HEK293 (cell line): ENCODE measurements around the gene FSTL4.

Source experiments
- CTCF ChIA-PET: fragments of 350-600 bp; formaldehyde crosslinking; extraction: SDS; loops from one replicate; lab custom pipeline; 2021; ENCODE audit warnings: antibody characterized with exemption; lab: Yijun Ruan, JAX
- POLR2A ChIA-PET: fragments of 300-600 bp; formaldehyde crosslinking; extraction: SDS; loops from one replicate; lab custom pipeline; 2020; ENCODE audit warnings: antibody characterized with exemption, inconsistent platforms; lab: Yijun Ruan, JAX
- H3K27ac ChIP-seq: fragments of 200-500 bp; sonication (Bioruptor generic); 2 replicates; pipeline ENCODE4 v1.5.1; 2014; ENCODE audit warnings: low read depth, low read length, control low read depth, inconsistent platforms; ENCODE audit errors: extremely low read depth
- H3K36me3 ChIP-seq, 2 experiments: fragments of 200-500 bp in 1 of 2; sonication (Bioruptor generic) in 1 of 2; 1 replicate in 1 of 2; 2 replicates in 1 of 2; pipeline ENCODE4 v1.5.1; 2014 to 2017; ENCODE audit warnings: inconsistent platforms in 2 of 2, low read length in 2 of 2; ENCODE audit not compliant: control insufficient read depth in 2 of 2, insufficient read depth in 1 of 2
- H3K4me1 ChIP-seq: fragments of 200-500 bp; sonication (Bioruptor generic); 2 replicates; pipeline ENCODE4 v1.5.1; 2014; ENCODE audit warnings: mild to moderate bottlenecking, low read length, inconsistent platforms; ENCODE audit not compliant: control insufficient read depth, insufficient read depth
- H3K4me3 ChIP-seq: 2 replicates; pipeline ENCODE4 v1.5.1; 2011; ENCODE audit warnings: low read depth, mild to moderate bottlenecking, control low read depth, low read length, moderate library complexity
- H3K9me3 ChIP-seq: fragments of 200-500 bp; sonication (Bioruptor generic); 2 replicates; pipeline ENCODE4 v1.5.1; 2014; ENCODE audit warnings: low read depth, low read length, inconsistent platforms; ENCODE audit not compliant: control insufficient read depth, insufficient read depth
- CTCF ChIP-seq: fragments of 450-650 bp; formaldehyde crosslinking; IDR thresholded peaks from 2 replicates; pipeline ENCODE4 v1.5.1; 2016; ENCODE audit warnings: missing biosample characterization, missing genetic modification characterization
- FEZF1 ChIP-seq: fragments of 450-650 bp; formaldehyde crosslinking; IDR thresholded peaks from 2 replicates; pipeline ENCODE4 v1.5.1; 2016; ENCODE audit warnings: missing biosample characterization, missing genetic modification characterization
- GLIS1 ChIP-seq: fragments of 450-650 bp; formaldehyde crosslinking; IDR thresholded peaks from 2 replicates; pipeline ENCODE4 v1.5.1; 2016; ENCODE audit warnings: missing biosample characterization, missing genetic modification characterization
- GLIS2 ChIP-seq: fragments of 450-650 bp; formaldehyde crosslinking; IDR thresholded peaks from 2 replicates; pipeline ENCODE4 v1.5.1; 2016; ENCODE audit warnings: missing biosample characterization, missing genetic modification characterization
- KLF1 ChIP-seq: fragments of 450-650 bp; formaldehyde crosslinking; IDR thresholded peaks from 2 replicates; pipeline ENCODE4 v1.5.1; 2016; ENCODE audit warnings: missing biosample characterization, missing genetic modification characterization
- PRDM6 ChIP-seq: fragments of 450-650 bp; formaldehyde crosslinking; IDR thresholded peaks from 2 replicates; pipeline ENCODE4 v1.5.1; 2017; ENCODE audit warnings: missing biosample characterization, missing genetic modification characterization
- ZBTB1 ChIP-seq: fragments of 450-650 bp; formaldehyde crosslinking; IDR thresholded peaks from 2 replicates; pipeline ENCODE4 v1.5.1; 2016; ENCODE audit warnings: missing biosample characterization, missing genetic modification characterization
- ZNF211 ChIP-seq: fragments of 450-650 bp; formaldehyde crosslinking; IDR thresholded peaks from 2 replicates; pipeline ENCODE4 v1.5.1; 2016; ENCODE audit warnings: low read depth, missing biosample characterization, missing genetic modification characterization
- ZNF280D ChIP-seq: fragments of 450-650 bp; formaldehyde crosslinking; IDR thresholded peaks from 2 replicates; pipeline ENCODE4 v1.5.1; 2016; ENCODE audit warnings: missing biosample characterization, missing genetic modification characterization
- ZNF324 ChIP-seq: fragments of 450-650 bp; formaldehyde crosslinking; IDR thresholded peaks from 2 replicates; pipeline ENCODE4 v1.5.1; 2016; ENCODE audit warnings: missing biosample characterization, missing genetic modification characterization
- ZNF335 ChIP-seq: fragments of 450-650 bp; formaldehyde crosslinking; conservative IDR thresholded peaks from 2 replicates; pipeline ENCODE4 v1.5.1; 2016; ENCODE audit warnings: missing biosample characterization, missing genetic modification characterization
- ZNF37A ChIP-seq: fragments of 450-650 bp; IDR thresholded peaks from 2 replicates; pipeline ENCODE4 v1.5.1; 2018; ENCODE audit warnings: missing biosample characterization, missing genetic modification characterization
- ZNF404 ChIP-seq: fragments of 450-650 bp; formaldehyde crosslinking; IDR thresholded peaks from 2 replicates; pipeline ENCODE4 v1.5.1; 2017; ENCODE audit warnings: missing biosample characterization, missing genetic modification characterization
- ZNF423 ChIP-seq: fragments of 450-650 bp; formaldehyde crosslinking; IDR thresholded peaks from 2 replicates; pipeline ENCODE4 v1.5.1; 2016; ENCODE audit warnings: missing biosample characterization, missing genetic modification characterization
- ZNF549 ChIP-seq: fragments of 450-650 bp; IDR thresholded peaks from 2 replicates; pipeline ENCODE4 v1.5.1; 2018; ENCODE audit warnings: missing biosample characterization, missing genetic modification characterization, mild to moderate bottlenecking, inconsistent platforms, moderate library complexity
- ZNF555 ChIP-seq: fragments of 450-650 bp; formaldehyde crosslinking; conservative IDR thresholded peaks from 2 replicates; pipeline ENCODE4 v1.5.1; 2017; ENCODE audit warnings: missing biosample characterization, mild to moderate bottlenecking, missing genetic modification characterization, inconsistent platforms
- ZNF610 ChIP-seq: fragments of 450-650 bp; formaldehyde crosslinking; IDR thresholded peaks from 2 replicates; pipeline ENCODE4 v1.5.1; 2016; ENCODE audit warnings: missing biosample characterization, missing genetic modification characterization, borderline replicate concordance
- ZNF658 ChIP-seq: fragments of 450-650 bp; formaldehyde crosslinking; IDR thresholded peaks from 2 replicates; pipeline ENCODE4; 2016; ENCODE audit warnings: missing biosample characterization, missing genetic modification characterization
- ZNF768 ChIP-seq: fragments of 450-650 bp; formaldehyde crosslinking; IDR thresholded peaks from 2 replicates; pipeline ENCODE4 v1.5.1; 2018; ENCODE audit warnings: missing biosample characterization, mild to moderate bottlenecking, missing genetic modification characterization
- ZNF791 ChIP-seq: fragments of 450-650 bp; formaldehyde crosslinking; IDR thresholded peaks from 2 replicates; pipeline ENCODE4 v1.5.1; 2016; ENCODE audit warnings: missing biosample characterization, missing genetic modification characterization
- TF ChIP-seq, protein P1 (sequence below): fragments of 450-650 bp; formaldehyde crosslinking; IDR thresholded peaks from 2 replicates; pipeline ENCODE4; 2016; ENCODE audit warnings: missing biosample characterization, missing genetic modification characterization

FSTL4 gene

GRCh38 chr5:133228316-133228715 lies 384.0 kb downstream of the FSTL4 start:
- Histone ChIP-seq H3K27ac (no peak overlapping the region), H3K9me3 (no peaks in the 10 kb centered on the region), H3K4me1 (peaks cover 12% of the 10 kb centered on the region), H3K36me3 (no peaks in the 10 kb centered on the region)
- ChIA-PET CTCF (no interaction called here), POLR2A (no interaction called here)
- no peak for TF ChIP-seq ZNF610 (tag by site-specific recombination)
- TF ChIP-seq ZNF555 (tag by site-specific recombination): no peak
- TF ChIP-seq ZBTB1 (tag by site-specific recombination): no peak
- TF ChIP-seq ZNF37A: no peak
- TF ChIP-seq, protein P1, sequence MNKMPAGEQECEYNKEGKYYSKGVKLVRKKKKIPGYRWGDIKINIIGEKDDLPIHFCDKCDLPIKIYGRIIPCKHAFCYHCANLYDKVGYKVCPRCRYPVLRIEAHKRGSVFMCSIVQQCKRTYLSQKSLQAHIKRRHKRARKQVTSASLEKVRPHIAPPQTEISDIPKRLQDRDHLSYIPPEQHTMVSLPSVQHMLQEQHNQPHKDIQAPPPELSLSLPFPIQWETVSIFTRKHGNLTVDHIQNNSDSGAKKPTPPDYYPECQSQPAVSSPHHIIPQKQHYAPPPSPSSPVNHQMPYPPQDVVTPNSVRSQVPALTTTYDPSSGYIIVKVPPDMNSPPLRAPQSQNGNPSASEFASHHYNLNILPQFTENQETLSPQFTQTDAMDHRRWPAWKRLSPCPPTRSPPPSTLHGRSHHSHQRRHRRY (tag by site-specific recombination): no peak
- no peak for TF ChIP-seq CTCF
- no peak for TF ChIP-seq GLIS2 (tag by site-specific recombination)
- TF ChIP-seq ZNF335 (tag by site-specific recombination): no peak
- no peak for TF ChIP-seq ZNF791
- TF ChIP-seq ZNF324: no peak
- TF ChIP-seq ZNF404 (tag by site-specific recombination): no peak
- TF ChIP-seq, all 188 proteins: peak for 0
- no peak overlapping the region for H3K4me3 ChIP-seq

DNA sequence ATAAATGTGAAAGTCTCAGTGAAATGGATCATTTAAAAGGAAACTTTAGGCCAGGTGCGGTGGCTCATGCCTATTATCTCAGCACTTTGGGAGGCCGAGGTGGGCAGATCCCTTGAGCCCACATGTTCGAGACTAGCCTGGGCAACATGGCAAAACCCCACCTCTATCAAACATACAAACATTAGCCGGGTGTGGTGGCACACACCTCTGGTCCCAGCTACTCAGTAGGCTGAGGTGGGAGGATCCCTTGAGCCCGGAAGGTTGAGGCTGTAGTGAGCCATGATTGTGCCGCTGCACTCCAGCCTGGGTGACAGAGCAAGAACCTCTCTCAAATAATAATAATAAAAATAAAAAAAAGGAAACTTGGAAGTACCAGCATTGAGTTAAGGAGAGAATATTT lies 384.4 kb downstream of the FSTL4 start:
- no peak overlapping the region for H3K27ac ChIP-seq
- CTCF ChIA-PET: no interaction called here
- no peaks in the 10 kb centered on the region for H3K9me3 ChIP-seq
- no peak overlapping the region for H3K4me3 ChIP-seq
- H3K36me3 ChIP-seq: no peaks in the 10 kb centered on the region
- peaks cover 12% of the 10 kb centered on the region for H3K4me1 ChIP-seq
- POLR2A ChIA-PET: no interaction called here
- TF ChIP-seq KLF1 (peak; percentile 56; the same call in 1 of the 2 replicates), ZNF211 (tag by site-specific recombination) (no peak), PRDM6 (tag by site-specific recombination) (no peak)
- TF ChIP-seq, all 188 proteins: peak for 1

- Histone ChIP-seq H3K27ac (no peak overlapping the region), H3K4me1 (peaks cover 12% of the 10 kb centered on the region), H3K9me3 (no peaks in the 10 kb centered on the region), H3K4me3 (no peak overlapping the region), H3K36me3 (no peaks in the 10 kb centered on the region)
- CTCF ChIA-PET: interaction anchor here (0.7 to 2.2 kb wide), 2 partner anchors 21 to 538 kb away, joined by 4 to 8 read pairs; no protein-coding TSS in a partner anchor
- POLR2A ChIA-PET: interaction anchor here (1.0 kb wide), 1 partner anchor 14 kb away, joined by 4 read pairs; no protein-coding TSS in a partner anchor
- TF ChIP-seq ZNF335 (tag by site-specific recombination) (no peak), ZNF768 (tag by site-specific recombination) (no peak), FEZF1 (no peak), ZNF549 (tag by site-specific recombination) (no peak), PRDM6 (tag by site-specific recombination) (no peak), ZNF280D (tag by site-specific recombination) (no peak), ZNF423 (tag by site-specific recombination) (no peak), ZNF658 (tag by site-specific recombination) (no peak), GLIS1 (tag by site-specific recombination) (peak; percentile 18; the same call in 1 of the 2 replicates)
These were observed 385.3 kb downstream of the FSTL4 start for GRCh38 chr5:133227082-133227481.
